Stimulated activated CD8-positive, alpha-beta memory T cell treated with anti-CD3 and anti-CD28 coated beads, Interleukin-7, amount 100 ng/mL, for 4 hours (primary cell): Measurements from ENCODE around the gene DBH.

ENCODE experiments used
- DNase-seq, 2 donors: peaks; one replicate each; pipeline ENCODE4 v3.0.0-alpha.2; 2020; ENCODE audit warnings: low read depth in 2 of 2

The DBH gene

GRCh38 chr9:133635533-133636531 is at the start of gene DBH:
TSS of gene DBH (plus strand) at chr9:133636363. CDS start at chr9:133636372, 9 bp downstream.
- no peak for DNase-seq

DNA sequence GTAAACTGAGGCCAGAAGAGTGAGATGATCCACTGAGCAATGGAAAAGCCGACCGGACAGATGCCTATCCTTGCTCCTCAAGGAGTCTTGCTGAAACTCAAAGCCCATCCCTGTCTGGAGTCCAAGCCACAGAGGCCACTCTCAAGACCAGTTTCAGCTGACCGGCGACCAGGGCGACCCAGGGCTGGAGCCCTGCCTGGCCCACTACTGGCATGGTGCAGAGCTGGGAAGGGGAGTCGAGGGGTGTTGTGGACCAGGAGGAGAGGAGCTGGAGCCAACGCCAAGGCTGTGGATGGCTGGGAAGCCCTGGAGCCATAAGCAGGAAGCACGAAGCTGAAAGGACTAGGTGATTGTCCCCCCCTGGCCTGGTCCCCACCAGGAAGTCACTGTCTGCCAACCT is 49.1 kb upstream of the DBH start:
- DNase-seq: no peak

GRCh38 chr9:133587466-133587865 is 48.7 kb upstream of the DBH start:
- no peak for DNase-seq

- DNase-seq: no peak
These were observed 46.5 kb upstream of the DBH start for GRCh38 chr9:133589454-133590227.

GRCh38 chr9:133590231-133590855 is 45.8 kb upstream of the DBH start:
- DNase-seq: no peak

GRCh38 chr9:133591116-133591910 is 44.9 kb upstream of the DBH start:
- no peak for DNase-seq

DNA sequence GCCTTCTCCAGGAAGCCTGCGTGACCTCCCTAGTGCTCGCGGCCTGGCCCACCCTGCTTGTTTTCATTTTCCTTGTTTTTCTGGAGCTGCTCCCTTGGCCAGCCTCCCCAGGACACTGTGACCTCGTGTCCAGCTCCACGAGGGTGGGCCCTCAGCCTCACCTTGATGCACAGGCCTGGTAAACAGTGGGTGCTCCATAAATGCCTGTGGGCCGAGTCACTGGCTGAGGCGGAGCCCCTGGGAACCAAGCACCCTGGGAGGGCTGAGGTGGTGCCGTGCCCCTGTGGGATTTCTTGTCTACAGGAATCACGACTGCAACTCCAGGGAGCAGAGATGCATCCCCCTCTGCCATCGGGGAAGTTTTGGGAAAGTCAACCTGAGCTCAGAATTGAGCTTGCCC is 44.2 kb upstream of the DBH start:
- DNase-seq: no peak

- DNase-seq: no peak
These were observed 43.3 kb upstream of the DBH start for GRCh38 chr9:133592731-133593409.

DNA sequence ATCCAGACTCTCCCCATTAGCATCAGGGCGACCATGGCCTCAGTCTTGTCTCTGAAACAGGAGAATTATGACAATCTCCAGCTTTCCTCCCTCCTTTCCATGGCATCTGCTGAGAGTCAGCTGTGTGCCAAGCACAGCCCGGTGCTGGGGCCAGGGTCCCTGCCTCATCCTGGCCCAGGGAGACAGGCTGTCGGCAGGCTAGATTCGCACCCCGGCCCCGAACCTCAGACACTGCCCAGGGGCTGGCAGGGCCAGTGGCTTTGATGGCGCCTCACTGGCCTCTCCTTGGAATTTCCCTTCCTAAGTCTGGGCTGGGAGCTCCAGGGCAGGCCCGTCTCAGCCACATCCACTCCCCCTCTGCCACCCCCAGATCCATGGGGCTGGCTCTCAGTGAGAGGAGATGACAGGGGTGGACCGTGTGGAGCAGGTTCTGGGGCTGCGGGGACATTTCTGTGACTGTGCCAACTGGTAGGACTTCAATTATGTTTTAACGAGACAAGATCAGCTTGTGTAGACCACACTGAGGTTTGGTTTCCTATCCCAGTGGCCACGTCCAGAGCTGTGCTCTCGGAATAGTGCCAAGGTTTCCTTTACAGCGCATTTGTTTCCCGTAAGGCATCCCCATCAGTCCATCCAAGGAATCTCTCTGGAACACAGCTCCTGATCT is 42.4 kb upstream of the DBH start:
- DNase-seq: no peak

GRCh38 chr9:133594310-133594709 is 41.9 kb upstream of the DBH start:
- no peak for DNase-seq

DNA sequence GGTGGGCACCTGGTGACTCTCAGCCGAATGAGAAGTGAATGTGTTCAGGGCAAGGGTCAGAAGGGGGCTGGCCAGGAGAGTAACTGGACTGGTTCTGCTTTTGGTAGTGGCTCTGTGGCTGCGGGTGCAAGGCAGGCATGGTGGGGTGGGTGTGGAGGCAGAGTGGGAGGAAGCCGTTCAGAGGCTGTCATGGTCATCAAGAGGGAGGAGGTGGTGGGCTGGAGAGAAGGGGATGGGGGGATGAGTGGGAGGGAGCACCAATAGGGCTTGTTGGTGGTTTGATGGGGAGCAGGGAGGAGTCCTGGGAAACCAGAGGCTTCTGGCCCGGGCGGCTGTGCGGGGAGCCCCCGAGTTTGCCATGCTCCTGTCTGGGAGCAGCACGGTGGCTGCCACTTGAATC is 40.3 kb upstream of the DBH start:
- DNase-seq: no peak

DNA sequence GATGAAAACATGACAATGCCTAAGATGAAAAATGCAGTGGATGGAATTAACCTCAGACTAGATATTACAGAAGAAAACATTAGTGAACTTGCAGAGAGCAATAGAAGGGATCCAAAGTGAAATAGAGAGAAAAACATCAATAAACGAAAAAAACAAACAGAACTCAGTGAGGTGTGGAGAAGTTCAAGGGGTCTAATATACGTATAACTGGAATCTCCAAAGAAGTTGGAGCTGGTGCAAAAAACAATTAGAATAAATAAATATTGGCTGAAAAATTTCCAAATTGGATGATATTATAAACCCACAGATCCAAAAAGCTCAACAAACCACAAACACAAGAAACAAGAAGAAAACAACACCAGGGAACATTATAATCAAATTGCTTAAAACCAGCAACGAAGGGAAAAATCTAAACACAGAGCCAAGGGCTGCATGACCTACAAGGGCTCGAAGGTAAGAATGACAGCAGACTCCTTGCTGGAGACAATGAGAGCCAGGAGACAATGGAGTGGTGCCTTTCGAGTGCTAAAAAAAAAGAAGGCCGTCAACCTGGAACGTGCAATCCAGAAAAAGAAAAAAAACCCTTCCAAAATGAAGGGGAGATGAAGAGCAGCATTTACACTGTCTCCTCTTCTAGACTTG is 38.7 kb upstream of the DBH start:
- DNase-seq: no peak

DNA sequence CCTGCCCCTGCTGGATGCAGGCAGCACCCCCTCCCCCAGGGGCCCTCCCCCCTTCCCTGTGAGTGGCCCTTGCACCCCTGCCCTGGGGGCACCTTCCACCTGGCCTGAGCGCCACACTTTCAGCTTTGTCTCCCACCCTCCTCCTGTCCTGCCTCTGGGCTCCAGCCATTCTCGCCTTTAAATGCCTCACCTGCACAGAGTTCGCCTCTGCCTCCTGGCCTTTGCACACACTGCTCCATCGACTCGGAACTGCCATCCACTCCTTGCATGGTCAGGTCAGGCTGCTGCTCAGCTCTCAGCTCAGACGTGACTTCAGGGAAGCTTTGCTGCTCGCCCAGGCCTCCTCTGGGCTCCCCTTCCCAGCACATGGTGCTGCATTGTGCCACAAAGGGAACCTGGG is 37.2 kb upstream of the DBH start:
- no peak for DNase-seq

DNA sequence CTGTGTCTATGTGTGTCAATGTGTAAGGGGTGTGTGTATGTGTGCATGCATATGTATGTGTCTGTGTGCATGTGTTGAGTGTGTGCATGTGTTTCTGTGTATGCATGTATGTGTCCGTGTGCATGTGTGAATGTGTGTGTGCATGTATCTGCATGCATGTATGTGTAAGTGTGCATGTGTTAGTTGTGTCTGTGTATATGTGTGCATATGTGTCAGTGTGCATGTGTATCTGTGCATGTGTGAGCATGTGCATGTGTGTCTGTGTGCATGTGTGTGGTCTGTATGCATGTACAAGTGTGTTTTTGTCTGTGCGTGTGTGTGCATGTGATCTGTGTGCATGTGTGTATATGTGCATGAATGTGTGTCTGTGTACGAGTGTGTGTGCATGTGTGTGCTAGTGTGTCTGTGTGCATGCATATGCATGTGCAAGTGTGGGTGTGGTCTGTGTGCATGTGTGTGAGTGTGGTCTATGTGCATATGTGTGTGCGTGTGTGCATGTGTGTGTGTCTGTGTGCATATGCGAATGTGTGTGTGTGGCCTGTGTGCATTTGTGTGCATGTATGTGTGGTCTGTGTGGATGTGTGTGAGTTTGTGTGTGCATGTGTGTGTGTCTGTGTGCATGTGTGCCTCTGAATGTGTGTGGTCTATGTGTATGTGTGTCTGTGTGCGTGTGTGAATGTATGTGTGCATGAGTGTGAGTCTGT is 36.5 kb upstream of the DBH start:
- no peak for DNase-seq

GRCh38 chr9:133600739-133601138 is 35.4 kb upstream of the DBH start:
- no peak for DNase-seq

- DNase-seq: no peak
These were observed 34.4 kb upstream of the DBH start for GRCh38 chr9:133601746-133602145.

DNA sequence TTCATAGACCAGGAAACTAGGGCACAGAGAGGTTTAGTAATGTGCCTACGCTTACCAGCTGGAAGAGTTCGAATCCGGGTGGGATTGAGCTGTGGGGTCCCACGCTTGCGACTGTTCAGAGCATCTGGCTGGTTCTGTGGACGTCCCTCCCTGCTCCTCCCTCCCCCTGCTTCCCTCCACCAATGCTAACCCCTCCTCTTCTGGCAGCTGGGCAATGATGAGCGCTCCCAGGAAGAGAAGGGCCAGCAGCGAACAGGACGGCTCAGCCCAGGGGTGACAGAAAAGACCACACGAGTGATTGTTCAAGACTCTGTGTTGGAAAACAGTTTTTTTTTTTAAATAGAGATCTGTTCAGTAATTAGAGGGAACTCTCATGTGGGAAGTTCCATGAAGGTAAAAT is 33.9 kb upstream of the DBH start:
- DNase-seq: no peak

DNA sequence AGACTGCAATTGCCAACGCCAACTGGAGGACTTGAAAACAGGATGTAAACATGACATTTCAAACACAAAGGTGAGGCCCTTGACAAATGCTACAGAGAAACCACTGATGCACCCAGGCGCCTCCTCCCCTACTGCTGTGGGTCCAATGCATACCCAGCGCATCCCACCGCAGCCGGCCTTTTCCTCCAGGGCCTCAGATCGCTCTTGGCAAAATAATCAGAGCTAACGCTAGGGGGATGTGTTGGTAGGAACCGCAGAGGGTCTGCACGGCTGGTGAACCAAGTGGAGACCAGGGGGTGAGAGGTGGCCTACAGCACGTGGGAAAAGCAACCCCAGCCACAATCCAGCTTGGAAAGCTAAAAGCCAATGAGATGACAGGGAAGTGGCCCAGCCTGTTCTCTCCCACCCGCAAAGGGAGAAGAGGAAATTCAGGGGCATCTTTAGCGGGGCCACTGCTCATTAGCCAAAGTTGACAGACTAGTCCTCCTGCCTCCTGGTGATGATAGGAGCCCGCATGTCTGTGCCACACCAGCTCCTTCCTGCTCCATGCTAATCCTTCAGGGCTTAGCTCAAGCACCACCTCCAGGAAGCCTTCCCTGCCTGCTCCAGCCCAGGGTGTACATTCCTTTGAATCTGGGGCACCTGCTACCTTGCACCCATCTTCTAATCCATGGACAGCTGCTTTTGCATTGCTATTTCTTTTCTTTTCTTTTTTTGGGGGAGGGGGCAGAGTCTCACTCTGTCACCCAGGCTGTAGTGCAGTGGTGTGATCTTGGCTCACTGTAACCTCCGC is 32.8 kb upstream of the DBH start:
- DNase-seq: no peak
